Neural cell (in vitro differentiated cells): ENCODE results near the gene TMEFF1. TPM values are rescaled to one million over a fixed set of nuclear protein-coding genes. Genes with fewer than 3 reads are reported as not detected.

Source experiments
- H2AFZ ChIP-seq: fragments of 200-600, 300-800 bp; sonication (generic), shearing (Covaris generic); 2 replicates; pipeline ENCODE4 v1.6.0; 2014; ENCODE audit warnings: low read depth, mild to moderate bottlenecking, antibody characterized with exemption, low read length, moderate library complexity
- H3F3A ChIP-seq: fragments of 200-600 bp; shearing (Covaris generic); 2 replicates; pipeline ENCODE4 v1.6.1; 2016; ENCODE audit warnings: mild to moderate bottlenecking, moderate library complexity, mixed read lengths, antibody characterized with exemption, low read length; ENCODE audit not compliant: insufficient read depth, poor library complexity, severe bottlenecking
- H3K27ac ChIP-seq: fragments of 200-600, 300-800 bp; sonication (generic), shearing (Covaris generic); 2 replicates; pipeline ENCODE4 v1.5.1; 2014; ENCODE audit warnings: mild to moderate bottlenecking, low read length, moderate library complexity
- H3K27me3 ChIP-seq: fragments of 300-800, 200-600 bp; sonication (generic), shearing (Covaris generic); 2 replicates; pipeline ENCODE4 v1.6.0; 2014; ENCODE audit warnings: mild to moderate bottlenecking, low read depth, low read length, moderate library complexity; ENCODE audit not compliant: insufficient read depth
- H3K36me3 ChIP-seq: fragments of 300-800, 200-600 bp; sonication (generic), shearing (Covaris generic); 2 replicates; pipeline ENCODE4 v1.5.1; 2014; ENCODE audit warnings: mild to moderate bottlenecking, antibody characterized with exemption, low read length, moderate library complexity; ENCODE audit not compliant: insufficient read depth
- H3K4me2 ChIP-seq: fragments of 300-800, 200-600 bp; sonication (generic), shearing (Covaris generic); 2 replicates; pipeline ENCODE4 v1.6.0; 2014; ENCODE audit warnings: mild to moderate bottlenecking, low read length
- H3K4me3 ChIP-seq: fragments of 300-800, 200-600 bp; sonication (generic), shearing (Covaris generic); 2 replicates; pipeline ENCODE4 v1.5.1; 2014; ENCODE audit warnings: mild to moderate bottlenecking, low read length, moderate library complexity
- H3K79me2 ChIP-seq: fragments of 200-600 bp; shearing (Covaris generic); replicated peaks from 2 replicates; pipeline ENCODE4 v1.6.0; 2014; ENCODE audit warnings: mild to moderate bottlenecking, low read length, moderate library complexity; ENCODE audit not compliant: insufficient read depth
- H3K9ac ChIP-seq: fragments of 300-800, 200-600 bp; sonication (generic), shearing (Covaris generic); 2 replicates; pipeline ENCODE4 v1.6.1; 2016; ENCODE audit warnings: mild to moderate bottlenecking, low read length, mixed read lengths
- H3K9me2 ChIP-seq: fragments of 200-600 bp; shearing (Covaris generic); 2 replicates; pipeline ENCODE4 v1.6.1; 2016; ENCODE audit warnings: mild to moderate bottlenecking, low read length, mixed read lengths; ENCODE audit not compliant: insufficient read depth
- H3K9me3 ChIP-seq: fragments of 200-600, 300-800 bp; sonication (generic), shearing (Covaris generic); 2 replicates; pipeline ENCODE4 v1.6.1; 2016; ENCODE audit warnings: mild to moderate bottlenecking, mixed run types, low read length, moderate library complexity, mixed read lengths
- H4K20me1 ChIP-seq: fragments of 200-600 bp; shearing (Covaris generic); 2 replicates; pipeline ENCODE4 v1.6.1; 2016; ENCODE audit warnings: mild to moderate bottlenecking, mixed run types; ENCODE audit not compliant: insufficient read depth
- CTCF ChIP-seq: fragments of 450-650 bp; IDR thresholded peaks from 2 replicates; pipeline ENCODE4 v1.5.1; 2014; ENCODE audit warnings: antibody characterized with exemption, mild to moderate bottlenecking, moderate library complexity; ENCODE audit not compliant: poor library complexity, severe bottlenecking
- EP300 ChIP-seq: fragments of 450-650 bp; conservative IDR thresholded peaks from 2 replicates; pipeline ENCODE4 v1.6.1; 2014; ENCODE audit warnings: antibody characterized with exemption, mild to moderate bottlenecking, moderate library complexity; ENCODE audit not compliant: poor library complexity, severe bottlenecking
- EZH2 ChIP-seq: fragments of 200-600, 300-800 bp; shearing (Covaris generic), sonication (generic); IDR thresholded peaks from 2 replicates; pipeline ENCODE4 v1.6.1; 2014; ENCODE audit warnings: antibody characterized with exemption, low read length, borderline replicate concordance, mild to moderate bottlenecking; ENCODE audit not compliant: insufficient read depth, poor library complexity, severe bottlenecking
- MXI1 ChIP-seq: fragments of 450-650 bp; conservative IDR thresholded peaks from 2 replicates; pipeline ENCODE4 v1.6.1; 2014; ENCODE audit warnings: antibody characterized with exemption, mild to moderate bottlenecking; ENCODE audit not compliant: poor library complexity, severe bottlenecking
- POLR2AphosphoS5 ChIP-seq: IDR thresholded peaks from 2 replicates; pipeline ENCODE4 v1.6.1; 2012
- RAD21 ChIP-seq: fragments of 450-650 bp; conservative IDR thresholded peaks from 2 replicates; pipeline ENCODE4 v1.6.1; 2014; ENCODE audit warnings: antibody characterized with exemption, mild to moderate bottlenecking, moderate library complexity
- SMC3 ChIP-seq: fragments of 450-650 bp; conservative IDR thresholded peaks from 2 replicates; pipeline ENCODE4 v1.6.1; 2014; ENCODE audit warnings: antibody characterized with exemption, mild to moderate bottlenecking, moderate library complexity; ENCODE audit not compliant: poor library complexity
- TAF1 ChIP-seq: IDR thresholded peaks from 2 replicates; pipeline ENCODE4 v1.6.1; 2012; ENCODE audit warnings: low read depth
- polyA plus RNA-seq: library from polyadenylated mRNA; depleted of rRNA; stranded (reverse); fragments of >200 nt; gene quantifications from 2 replicates; pipeline ENCODE4 v1.2.3, GENCODE V29; 2014
- TF ChIP-seq, protein P1 (sequence below): IDR thresholded peaks from 2 replicates; pipeline ENCODE4 v1.6.1; 2012; ENCODE audit warnings: borderline replicate concordance

Gene TMEFF1
- polyA plus RNA-seq, 1 donor from 2014 or later, result 273 TPM

DNA sequence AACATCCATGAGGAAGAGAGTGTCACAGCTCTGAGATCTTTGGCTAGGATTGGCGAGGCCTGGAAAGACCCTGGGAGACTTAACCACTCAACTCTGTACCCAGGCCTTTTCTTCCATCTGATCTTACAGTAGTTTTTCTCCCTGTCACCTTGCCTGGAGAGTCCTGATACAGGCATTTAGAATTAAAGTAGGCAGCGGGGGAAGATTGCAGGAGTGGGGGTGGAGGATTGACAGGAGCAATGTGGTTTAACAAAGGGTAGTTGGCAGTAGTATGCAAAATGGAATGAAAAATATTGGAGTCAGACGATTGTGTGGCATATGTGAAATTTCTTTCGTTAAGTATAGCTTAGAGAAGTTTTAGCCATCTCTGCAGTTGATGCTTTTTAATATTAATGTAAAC is 16.9 kb downstream of the TMEFF1 start:
- H3K9ac ChIP-seq, result no peak overlapping the region
- H3K4me3 ChIP-seq, result no peak overlapping the region

GRCh38 chr9:100492952-100493351 is 20.0 kb downstream of the TMEFF1 start:
- H3K4me3 ChIP-seq, result no peak overlapping the region
- no peaks in the 10 kb centered on the region for H3K36me3 ChIP-seq
- peaks cover 5% of the 10 kb centered on the region for H3F3A ChIP-seq
- no peaks in the 10 kb centered on the region for H3K9me3 ChIP-seq
- no peak overlapping the region for H2AFZ ChIP-seq
- H3K79me2 ChIP-seq, result peaks cover 100% of the 10 kb centered on the region
- peaks cover 12% of the 10 kb centered on the region for H4K20me1 ChIP-seq
- no peak overlapping the region for H3K4me2 ChIP-seq
- no peaks in the 10 kb centered on the region for H3K27me3 ChIP-seq
- no peak overlapping the region for H3K27ac ChIP-seq
- H3K9me2 ChIP-seq, result no peaks in the 10 kb centered on the region
- TF ChIP-seq MXI1 (no peak), EZH2 (no peak), POLR2AphosphoS5 (no peak), RAD21 (no peak), TAF1 (no peak), CTCF (no peak), EP300 (no peak), SMC3 (no peak)
- TF ChIP-seq, protein P1, sequence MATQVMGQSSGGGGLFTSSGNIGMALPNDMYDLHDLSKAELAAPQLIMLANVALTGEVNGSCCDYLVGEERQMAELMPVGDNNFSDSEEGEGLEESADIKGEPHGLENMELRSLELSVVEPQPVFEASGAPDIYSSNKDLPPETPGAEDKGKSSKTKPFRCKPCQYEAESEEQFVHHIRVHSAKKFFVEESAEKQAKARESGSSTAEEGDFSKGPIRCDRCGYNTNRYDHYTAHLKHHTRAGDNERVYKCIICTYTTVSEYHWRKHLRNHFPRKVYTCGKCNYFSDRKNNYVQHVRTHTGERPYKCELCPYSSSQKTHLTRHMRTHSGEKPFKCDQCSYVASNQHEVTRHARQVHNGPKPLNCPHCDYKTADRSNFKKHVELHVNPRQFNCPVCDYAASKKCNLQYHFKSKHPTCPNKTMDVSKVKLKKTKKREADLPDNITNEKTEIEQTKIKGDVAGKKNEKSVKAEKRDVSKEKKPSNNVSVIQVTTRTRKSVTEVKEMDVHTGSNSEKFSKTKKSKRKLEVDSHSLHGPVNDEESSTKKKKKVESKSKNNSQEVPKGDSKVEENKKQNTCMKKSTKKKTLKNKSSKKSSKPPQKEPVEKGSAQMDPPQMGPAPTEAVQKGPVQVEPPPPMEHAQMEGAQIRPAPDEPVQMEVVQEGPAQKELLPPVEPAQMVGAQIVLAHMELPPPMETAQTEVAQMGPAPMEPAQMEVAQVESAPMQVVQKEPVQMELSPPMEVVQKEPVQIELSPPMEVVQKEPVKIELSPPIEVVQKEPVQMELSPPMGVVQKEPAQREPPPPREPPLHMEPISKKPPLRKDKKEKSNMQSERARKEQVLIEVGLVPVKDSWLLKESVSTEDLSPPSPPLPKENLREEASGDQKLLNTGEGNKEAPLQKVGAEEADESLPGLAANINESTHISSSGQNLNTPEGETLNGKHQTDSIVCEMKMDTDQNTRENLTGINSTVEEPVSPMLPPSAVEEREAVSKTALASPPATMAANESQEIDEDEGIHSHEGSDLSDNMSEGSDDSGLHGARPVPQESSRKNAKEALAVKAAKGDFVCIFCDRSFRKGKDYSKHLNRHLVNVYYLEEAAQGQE, result no peak
- H3K9ac ChIP-seq, result no peak overlapping the region

More for the DNA sequence above, 16.9 kb downstream of the TMEFF1 start:
- H3K9me2 ChIP-seq, result no peaks in the 10 kb centered on the region
- H3K9me3 ChIP-seq, result no peaks in the 10 kb centered on the region
- H3K4me2 ChIP-seq, result no peak overlapping the region
- peaks cover 100% of the 10 kb centered on the region for H3K79me2 ChIP-seq
- no peak overlapping the region for H3K27ac ChIP-seq
- H3K27me3 ChIP-seq, result no peaks in the 10 kb centered on the region
- no peaks in the 10 kb centered on the region for H3K36me3 ChIP-seq
- TF ChIP-seq TAF1 (no peak), SMC3 (no peak), CTCF (no peak)
- H3F3A ChIP-seq, result peaks cover 5% of the 10 kb centered on the region
- no peak overlapping the region for H2AFZ ChIP-seq
- peaks cover 12% of the 10 kb centered on the region for H4K20me1 ChIP-seq
